HG02938 (cell line): ENCODE measurements around the gene DPT.

ENCODE experiments used
- ATAC-seq: cut with Tn5 transposase; IDR thresholded peaks from one replicate; pipeline ENCODE4 v1.9.1; 2021; ENCODE audit warnings: mild to moderate bottlenecking, moderate library complexity; ENCODE audit not compliant: unreplicated experiment

DPT gene

DNA sequence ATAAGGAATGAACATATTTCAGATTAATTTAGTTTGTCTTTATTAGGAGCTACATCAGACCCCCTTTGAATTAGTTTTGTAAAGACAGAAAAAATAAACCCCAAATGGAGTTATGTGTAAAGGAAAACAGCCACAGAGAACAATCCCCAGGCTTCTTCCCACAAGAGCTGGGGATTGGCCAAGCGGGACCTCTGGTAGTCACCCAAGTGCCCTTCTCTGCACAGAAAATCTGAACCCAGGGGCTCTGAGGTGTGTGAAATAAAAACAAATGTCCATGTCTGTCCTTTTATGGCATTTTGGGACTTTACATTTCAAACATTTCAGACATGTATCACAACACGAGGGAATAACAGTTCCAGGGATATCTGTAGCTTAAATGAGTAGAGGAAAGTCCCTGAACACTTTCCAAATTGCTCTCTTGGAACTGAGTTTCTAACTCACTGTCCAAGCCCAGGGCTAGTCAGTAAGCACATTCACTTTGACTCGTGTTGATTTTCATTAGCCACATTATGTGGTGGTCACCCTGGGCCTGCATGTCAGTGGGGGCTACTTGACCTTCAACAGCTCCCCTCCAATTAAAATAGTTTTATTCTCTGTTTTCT lies 22.5 kb downstream of the DPT start:
- ATAC-seq, result no peak

DNA sequence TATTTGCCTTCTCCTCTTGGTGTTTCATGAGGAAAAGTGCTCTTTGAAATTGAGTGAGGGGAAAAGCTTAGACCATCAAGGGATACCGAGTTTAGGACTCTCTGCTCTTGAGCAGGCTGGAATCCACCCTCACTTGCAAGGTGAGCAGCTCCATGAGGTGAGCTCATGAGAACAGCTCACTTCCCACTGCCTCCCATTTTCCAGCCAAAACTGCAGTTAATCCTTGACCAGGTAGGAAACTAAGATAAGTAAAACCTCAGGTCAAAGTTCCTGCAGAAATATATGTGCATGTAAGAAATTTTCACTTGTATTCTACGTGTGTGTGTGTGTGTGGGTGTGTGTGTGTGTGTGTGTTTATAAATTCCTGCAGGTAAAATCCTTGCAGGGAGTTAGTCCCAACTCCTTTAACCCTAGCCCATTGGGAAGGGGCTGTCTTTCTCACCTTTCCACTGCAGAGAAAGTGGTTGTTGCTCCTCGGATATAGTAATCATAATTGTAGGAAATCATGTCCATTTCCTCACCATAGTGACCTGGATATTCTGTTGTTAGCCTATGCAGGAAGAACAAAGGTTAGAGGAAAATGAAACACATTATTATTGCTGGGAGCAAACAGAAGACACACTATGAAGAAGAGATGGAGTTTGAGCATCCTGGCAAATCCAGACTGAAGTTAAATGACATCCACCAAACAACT lies 28.3 kb downstream of the DPT start:
- no peak for ATAC-seq

DNA sequence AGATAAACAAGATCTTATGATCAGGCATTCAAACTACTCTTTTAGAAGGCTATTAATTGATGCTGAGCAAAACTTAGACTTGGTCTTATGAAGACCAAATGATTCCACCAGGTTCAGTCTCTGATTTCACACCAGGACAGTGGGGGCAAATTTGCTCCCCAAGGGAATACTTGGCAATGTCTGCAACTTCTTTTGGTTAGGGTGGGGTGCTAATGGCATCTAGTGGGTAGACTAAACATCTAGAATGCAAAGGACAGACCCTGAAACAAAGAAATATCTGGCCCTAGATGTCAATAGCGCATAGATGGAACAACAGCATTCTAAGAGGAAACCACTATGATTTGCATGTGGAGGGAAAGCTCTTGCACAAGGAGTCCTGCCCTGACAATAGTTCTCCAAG lies 30.6 kb downstream of the DPT start:
- no peak for ATAC-seq

DNA sequence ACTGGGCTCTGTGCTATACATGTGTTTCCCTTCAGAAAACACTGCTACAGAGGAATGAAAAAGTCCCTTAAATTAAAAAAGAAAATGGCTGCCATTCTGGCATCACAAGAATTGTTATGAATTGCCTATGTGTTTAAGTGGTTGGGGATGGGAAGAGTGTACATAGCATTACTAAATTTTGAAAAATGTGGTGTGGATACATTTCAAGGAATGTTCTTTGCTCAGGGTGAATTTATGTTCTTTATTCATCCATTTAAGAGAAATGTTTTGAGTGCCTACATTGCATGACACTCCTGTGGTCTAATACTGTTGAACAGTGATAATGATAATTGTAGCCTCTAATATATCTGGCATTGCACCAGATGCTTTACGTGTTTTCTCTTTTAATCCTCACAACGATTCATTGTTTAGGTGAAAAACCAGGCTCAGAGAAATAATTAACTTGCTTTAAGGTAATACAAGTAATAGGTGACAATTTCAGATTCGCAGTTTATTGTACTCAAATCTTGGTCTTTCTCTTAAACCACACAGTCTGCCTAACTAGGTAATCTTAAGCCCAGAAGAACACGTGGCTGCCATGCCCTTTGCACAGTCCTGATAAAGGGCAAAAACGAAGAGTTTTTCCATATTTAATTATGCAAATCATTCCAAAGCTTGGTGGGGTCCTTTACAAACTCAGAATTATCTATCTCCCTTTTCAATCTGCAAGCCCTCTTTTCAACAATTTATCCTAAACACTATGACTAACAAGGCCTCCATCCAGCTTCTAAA lies 31.5 kb downstream of the DPT start:
- no peak for ATAC-seq

DNA sequence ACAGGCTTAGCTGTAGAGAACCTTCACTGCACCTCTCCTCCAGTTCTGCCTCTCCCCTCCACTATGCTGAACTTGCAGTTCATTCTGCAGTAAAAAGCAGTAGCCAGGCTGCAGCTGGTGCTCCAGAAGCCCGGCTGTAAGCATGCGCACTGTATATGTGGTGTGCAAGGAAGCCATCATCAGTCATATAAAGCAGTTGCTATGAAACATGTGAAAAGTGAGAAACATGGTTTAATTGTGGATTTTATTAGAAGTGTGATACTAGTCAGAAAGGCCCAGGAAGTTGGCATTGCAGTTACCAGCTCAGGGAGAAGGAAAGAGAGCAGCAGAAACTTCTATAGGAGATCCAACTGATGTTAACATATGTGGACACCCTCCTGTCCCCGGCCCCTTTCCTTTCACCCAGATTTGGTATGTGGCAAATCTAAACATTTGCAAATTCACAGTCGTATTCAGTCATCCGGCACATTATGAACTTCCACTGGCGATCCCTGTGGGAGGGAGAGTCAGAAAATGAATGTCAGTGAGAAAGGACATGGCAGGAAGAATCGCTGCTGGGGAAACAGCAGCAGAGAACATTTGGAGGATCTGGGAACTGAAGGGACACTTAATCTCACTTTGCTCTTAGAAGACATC lies 32.8 kb downstream of the DPT start:
- no peak for ATAC-seq

DNA sequence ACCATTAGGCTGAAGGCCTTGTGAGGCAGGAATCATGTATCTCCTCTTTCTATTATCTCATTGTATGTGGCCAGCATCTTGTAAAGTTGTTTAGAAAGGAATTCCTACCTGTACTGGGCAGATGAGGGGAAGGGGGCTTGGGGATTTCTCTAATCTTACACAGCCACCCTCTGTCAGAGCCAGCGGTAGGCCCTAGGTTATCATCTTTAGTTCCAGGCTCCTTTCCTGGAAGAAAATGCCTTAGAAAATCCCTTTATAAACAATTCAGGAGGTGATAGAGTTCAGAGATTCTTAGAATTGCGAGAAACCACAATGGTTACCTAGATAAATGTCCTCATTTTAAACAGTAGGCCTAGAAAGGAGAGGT lies 35.2 kb downstream of the DPT start:
- ATAC-seq, result no peak

DNA sequence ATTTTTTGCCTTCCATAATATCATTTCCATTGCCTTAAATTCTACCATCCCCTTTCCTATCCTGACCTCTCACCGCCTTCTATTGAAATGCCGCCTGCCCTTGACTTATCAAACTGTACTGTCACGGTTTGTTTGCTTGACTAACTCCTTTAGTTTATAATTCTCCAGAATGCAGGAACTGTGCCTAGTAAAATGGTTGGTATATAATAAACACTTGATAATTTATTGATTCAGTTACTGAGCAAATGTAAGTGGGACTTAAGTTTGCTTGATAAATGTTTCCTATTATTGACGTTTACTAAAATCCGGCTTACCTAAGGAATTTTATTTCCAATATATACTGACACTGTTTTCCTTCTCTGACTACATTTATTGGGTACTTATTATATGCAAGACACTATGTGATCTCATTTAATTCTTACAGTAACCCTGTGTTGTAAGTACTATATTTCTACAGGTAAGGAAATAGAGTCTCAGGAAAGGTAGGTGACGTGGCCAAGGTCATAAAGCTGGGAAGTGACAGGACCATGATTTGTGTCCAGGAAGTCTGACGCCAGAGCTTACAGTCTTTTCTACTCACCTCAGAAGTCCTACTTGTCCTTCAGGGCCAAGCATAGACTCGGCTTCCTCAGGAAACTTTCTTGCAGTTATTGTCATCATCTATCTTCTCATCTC lies 35.7 kb downstream of the DPT start:
- ATAC-seq, result no peak

DNA sequence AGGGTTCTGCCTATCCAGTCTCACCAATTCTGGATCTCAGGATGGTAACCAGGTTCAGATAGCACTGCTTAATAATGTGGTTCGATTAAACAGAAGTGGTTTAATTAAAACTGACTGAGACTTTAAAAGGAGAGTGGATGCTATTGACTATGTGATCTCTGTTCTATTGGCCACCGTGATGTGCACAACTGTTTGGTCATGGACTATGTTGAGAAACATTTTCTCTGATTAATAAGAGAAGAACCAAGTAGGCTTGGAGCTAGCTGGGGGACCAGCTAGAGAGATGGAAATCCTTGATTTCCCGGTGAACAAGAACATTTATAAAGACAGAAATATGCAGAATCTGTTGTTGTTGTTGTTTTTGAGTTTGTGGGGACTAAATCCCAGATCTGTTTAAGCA lies 36.5 kb downstream of the DPT start:
- ATAC-seq, result no peak

DNA sequence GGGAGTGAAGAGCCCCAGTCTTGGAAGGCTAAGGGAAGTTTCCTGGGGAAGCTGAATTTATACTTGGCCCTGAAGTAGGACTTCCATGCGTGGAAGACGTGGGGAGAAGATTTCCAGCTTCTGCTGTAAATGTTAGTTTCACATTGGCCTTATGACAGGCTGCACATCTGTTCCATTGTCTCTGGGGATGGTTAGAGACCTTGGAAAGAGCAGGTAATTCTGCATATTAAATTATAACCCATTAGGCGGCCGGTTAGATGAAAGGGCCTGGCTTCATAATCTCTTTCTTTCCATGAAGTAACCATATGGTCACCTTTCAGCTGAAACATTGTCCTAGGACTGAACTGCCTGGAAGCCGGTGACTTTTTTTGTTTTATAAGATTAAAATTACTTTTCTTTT lies 37.5 kb downstream of the DPT start:
- ATAC-seq, result no peak

DNA sequence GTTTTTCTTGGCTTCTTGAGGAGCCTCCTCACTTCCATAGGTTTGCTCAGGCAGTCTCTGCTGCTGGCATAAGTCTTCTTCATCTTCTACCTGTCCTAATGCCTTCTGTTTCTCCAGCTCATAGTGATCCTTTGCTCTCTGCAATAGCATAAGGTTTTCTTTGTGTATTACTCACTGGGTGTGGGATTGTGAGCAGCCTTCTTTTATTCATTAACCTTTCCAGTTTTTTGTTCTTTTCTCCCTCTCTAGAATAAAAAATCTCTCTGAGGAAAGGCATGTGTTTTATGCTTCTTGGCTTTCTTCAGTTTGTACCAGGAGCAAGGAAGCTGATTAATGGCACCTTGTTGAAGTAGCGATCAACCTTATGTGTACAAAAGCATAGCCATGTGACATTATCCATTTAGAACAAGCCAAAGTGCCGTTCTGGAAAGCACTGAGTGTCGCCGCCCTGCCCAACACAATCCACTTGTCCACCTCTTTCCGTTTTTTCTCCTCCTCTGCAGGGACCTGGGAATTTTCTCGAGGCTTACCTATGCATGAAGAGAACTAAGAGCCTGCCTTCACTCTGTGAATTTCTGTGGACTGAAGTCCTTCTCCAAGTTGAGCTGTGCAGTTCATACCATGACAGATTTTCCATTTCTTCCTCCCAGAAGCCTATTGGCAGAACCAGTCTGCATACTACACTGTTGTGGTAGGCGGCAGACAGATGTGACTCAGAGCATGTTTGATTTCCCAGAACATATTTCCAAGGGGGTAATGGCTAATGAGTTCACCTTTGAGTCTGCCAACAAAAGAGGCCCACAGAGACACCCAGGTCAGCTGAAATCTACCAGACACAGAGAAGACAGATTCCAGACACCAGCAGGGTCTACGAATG lies 39.0 kb downstream of the DPT start:
- no peak for ATAC-seq

DNA sequence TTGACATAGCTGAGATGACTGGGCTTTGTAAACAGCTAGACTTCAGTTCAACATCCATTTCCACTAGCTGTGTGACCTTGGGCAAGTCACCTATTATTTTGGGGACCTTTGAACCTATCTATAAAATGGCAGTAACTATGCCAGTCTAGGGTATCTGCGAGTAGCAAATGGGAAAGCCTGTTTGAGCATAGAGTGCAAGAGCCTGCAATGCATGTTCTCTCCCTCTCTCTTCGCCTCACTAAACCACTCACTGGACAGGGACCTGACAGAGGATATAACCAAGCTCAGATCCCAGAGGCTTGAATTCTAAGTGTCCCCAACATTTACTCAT lies 39.7 kb downstream of the DPT start:
- no peak for ATAC-seq

DNA sequence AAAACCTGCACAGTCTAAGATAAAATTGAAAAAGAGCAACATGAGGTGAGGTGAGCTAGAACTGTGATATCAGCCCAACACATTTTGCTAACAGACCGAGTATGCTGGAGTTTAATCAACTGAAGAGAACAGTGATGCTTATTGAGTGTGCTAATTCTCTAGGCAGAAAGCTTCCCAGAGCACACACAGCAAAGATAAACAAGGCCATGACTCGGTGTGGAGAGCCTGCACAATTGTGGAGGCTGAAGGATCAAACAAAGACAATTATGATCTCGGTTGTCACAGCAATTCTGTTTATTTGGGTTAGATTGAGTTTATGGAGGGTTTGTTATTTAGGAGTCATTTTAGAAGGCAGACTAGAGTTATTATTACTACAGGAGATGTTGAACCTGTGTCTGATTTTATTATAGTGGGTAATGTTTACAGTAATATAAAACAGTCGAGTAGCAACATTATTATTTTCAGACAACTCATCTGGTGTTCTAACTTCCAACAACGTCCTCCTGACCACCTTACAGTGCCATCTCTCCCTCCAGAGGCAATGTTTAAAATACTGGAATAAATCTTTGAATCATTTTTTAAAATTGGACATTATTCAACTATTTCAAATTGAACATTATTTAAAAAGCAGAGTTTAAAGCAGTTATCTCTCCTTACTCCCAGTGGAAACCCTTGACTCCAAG lies 40.2 kb downstream of the DPT start:
- no peak for ATAC-seq

DNA sequence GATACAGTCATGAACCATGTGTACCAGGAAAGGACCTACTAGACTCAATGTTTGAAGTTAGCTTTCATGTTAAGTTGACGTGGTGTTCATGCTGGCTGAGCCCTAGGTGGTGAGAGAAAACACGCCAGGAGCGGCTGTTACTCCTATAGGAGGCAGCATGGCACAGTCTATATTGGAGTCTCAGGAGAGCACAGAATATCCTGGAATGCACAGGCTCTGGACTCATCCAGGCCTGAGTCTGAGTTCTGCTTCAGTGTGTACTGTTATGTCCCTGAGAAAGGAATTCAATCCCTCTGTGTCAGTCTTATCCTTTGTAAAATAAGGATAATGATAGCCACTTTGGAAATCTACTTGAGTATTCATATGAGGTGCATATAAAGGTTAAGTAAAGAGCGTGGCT lies 41.2 kb downstream of the DPT start:
- ATAC-seq, result no peak

DNA sequence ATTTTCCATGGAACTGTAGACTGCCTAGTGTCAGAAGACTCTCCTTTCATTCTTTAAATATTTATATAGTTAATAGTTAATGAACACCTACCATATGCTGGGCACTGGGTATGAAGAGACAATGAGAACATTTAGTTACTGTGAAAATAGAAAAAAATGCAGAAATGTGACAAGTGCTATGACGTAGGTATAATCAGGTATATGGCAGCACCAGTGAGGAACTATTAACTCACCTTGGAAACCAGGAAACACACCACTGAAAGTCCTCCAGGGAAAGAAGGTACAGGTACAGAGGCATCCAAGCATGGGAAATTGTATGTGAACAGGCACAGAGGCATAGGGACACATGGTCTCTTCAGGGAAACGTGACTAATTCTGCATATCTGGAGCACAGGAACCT lies 42.3 kb downstream of the DPT start:
- no peak for ATAC-seq

DNA sequence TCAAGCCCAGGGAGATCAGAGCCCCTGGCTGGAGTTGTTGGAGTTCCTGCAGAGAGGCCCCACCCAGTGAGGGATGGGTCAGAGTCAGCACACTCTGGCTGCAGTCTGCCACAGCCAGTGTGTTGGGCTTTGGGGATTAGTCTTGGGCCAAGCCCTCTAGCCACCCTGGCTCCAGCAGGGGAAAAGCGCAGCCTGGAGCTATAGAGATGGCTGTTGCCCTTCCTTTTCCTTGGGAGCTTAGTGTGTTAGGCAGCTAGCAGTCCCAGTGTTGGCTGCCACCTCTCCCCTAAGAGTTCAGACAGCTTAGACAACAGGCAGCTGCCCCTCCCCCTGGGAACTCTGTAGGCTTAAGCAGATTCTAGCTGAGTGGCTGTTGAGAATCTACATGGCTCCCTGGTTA lies 45.1 kb downstream of the DPT start:
- ATAC-seq, result no peak

DNA sequence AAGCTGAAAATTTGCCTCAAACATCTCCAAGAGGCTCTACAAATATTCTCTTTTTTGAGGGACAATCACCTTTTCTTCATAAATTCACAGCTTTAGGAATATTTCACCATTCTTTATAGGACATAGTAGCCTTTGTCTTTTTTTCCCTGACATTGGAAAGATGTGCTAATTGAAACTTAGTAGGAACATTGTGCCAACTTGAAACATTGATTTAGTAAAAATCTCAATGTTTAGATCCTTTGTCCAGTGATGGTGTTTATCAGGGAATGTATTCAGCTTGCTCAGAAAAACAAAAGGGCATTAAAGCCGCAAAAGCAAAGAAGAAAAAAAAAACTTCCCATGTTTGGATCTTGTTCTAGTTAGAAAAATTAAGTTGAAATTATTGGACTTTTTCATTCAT lies 52.1 kb downstream of the DPT start:
- ATAC-seq, result no peak

DNA sequence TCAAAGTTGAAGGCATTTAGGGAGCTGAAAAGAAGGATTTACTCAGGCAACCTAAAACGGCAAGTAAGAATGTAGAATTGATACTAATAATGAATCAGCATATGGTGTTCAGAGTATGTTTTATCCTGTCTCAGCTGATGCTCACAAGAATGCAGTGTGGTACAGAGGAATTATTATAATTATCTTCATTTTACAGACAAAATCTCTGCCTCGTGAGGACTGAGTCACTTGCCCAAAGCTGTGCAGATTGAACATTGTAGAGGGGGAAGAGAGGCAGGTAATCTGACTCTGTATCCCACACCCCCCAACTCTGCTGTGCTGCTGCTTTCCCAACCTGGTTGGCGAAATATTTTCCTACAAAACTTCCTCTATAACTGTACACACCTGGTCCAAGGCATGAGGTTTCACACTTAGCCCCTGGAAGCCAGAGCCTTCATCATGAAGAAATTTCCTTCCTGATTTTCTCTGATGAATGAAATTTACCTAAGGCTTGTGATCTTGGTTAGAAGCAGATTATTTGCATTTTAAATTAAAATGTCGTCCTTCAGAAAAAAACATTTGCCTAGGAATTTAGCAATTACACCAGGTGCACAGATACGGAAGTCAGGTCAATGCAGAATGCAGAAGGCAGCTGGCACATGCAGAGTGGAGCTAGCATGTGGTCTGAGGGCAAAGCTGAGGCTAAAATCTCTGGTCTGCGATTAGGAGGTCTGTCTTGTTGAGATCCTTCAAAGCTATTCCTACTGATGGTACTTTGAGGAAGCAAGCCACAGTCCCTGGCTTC lies 52.8 kb downstream of the DPT start:
- ATAC-seq, result no peak

DNA sequence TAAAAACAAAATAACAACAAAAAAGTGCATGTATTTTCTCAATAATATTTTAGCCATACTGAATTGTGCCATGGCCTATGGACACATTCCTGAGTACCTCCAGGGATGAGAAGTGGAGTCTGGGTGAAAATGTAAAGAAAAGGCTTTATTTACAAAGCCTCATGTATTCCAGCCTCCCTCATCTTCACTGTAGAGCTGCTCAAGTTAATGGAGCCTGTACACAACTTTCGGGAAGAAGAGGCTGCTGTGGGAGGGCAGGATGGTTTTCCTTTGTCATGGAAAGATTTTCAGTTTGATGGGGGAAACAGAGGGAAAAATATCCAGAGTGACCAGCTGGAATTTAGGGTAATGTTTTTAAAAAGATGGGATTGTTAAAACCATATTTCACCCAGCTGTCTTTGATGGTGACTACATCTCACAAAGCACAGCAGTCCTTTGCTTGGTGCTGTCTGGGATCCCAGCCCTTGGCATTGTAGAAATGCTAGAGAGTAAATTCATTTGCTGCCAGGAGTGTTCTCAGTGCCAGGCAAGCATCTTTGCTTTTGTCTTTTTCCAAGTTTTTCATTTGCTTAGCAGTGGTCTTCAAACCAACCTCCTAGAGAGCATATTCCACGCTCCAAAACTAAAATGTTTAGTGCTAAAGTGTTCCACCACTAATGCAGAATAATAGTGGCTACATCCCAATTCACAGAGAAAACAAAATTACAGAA lies 54.9 kb downstream of the DPT start:
- no peak for ATAC-seq

DNA sequence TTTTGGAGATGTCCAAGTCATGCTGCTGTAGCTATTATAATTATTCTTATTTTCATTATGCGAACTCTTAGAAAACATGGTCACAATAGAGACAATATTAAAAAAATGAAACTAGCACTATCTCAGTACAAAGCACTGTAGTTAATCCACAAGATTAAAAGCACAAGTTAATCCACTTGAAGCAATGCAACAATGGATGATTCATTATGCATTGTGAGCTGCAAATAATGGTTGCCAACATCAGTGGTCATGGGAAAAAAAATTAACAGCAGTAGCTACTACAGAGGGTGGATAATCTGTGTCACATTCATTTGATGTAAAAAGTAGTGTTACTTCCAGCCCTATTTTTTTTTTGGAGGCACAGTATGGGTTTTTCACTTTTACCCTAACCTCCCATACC lies 56.7 kb downstream of the DPT start:
- no peak for ATAC-seq
